NCI-H146 treated with DMSO at 0.1 percent for 48 hours (cell line): Measurements from ENCODE around the gene TAF5L.
"Not testable (repeated sequence)": the region's sequence is repeated elsewhere in the genome, so short reads cannot be mapped to it uniquely, and the experiment has no call there.

Experiments used
- DNase-seq: peaks from one replicate; lab custom pipeline; 2025; ENCODE audit not compliant: unreplicated experiment; lab: John Stamatoyannopoulos, UW

The TAF5L gene

GRCh38 chr1:229642970-229643369 lies 17.0 kb upstream of the TAF5L start:
- no peak for DNase-seq

DNA sequence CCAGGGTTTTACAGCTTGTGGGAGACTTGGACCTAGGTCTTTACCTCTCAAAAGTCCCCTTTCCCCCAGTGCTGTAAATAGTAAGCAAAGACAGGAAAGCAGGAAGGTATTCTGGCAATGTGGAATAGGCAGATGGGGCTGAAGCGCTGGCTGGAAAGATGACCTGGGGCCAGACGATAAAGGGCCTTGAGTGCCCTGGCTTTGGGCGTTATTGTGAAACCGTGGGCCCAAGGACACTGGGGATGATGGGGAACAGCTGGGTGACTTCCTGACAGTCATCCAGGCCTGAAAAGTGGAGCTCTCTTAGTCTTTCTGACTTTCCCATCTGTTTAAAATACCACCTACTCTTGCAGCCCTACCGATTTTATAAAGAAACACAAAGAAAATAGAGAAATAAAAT lies 16.5 kb upstream of the TAF5L start:
- DNase-seq, result no peak

DNA sequence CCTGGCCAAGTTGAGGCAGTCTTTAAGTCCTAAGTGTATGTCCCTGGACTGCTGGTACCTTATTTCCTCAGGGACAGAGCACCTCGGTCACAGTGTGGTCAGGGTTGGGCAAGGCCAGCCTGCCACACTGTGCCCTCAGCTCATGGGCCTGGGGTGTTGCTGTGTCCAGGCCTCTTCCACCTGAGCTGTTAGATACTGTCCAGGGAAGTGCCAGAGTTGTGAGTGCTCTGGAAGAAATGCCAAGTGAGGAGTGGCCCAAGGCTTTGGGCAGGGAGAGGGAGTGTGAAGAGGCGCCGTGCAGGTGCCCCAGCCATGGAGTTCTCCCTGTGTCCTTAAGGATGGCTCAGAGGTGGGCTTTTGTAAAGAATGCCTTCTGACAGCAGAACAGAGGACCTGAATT lies 15.4 kb upstream of the TAF5L start:
- no peak for DNase-seq

DNA sequence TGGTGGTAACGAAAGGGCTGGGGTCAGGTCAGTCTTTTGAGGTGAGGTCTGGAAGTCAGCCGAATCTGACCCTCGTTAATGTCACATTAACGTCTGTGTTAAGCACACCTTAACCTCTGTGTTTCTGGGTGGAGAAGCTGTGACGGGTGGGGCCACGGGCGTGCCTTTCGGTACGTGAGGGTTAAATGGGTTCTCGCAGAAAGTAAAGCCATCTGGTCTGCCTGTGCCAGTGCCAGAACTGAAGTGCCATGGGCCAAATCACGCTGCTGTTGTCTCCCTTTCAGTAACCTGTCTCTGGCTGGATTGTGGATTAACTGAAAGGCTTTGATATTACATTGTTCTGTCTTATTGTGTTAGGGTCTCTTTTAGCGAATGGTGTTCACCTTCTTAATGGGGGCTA lies 14.5 kb upstream of the TAF5L start:
- DNase-seq, result no peak

GRCh38 chr1:229637746-229638145 lies 11.8 kb upstream of the TAF5L start:
- DNase-seq, result no peak

DNA sequence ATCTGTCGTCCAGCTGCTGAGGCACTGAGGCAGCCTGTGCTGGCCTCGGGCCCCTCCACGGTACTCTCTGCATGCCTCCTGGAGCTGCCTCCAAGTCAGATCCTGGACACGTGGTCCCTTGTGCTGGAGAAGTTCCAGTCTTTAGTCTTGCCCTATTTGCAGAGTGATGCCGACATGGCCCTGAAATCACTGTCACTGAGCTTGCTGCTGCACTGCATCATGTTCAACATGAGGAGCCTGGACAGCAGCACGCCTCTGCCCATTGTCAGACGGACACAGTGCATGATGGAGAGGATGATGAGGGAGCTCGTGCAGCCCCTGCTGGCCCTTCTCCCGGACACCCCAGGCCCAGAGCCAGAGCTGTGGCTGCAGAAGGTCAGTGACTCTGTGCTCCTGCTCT lies 10.1 kb upstream of the TAF5L start:
- no peak for DNase-seq

GRCh38 chr1:229631966-229632365 lies 6.0 kb upstream of the TAF5L start:
- no peak for DNase-seq

DNA sequence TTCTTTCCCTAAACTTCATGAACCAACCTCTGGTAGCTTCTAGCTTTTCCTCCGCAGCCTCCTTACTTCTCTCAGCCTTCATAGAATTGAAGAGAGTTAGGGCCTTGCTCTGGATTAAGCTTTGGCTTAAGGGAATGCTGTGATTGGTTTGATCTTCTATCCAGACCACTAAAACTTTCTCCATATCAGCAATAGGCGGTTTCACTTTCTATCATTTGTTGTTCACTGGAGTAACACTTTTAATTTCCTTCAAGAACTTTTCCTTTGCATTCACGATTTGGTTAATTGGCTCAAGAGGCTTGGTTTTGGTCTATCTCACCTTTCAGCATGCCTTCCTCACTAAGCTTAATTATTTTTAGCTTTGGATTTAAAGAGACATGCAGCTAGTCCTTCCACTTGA lies 5.2 kb upstream of the TAF5L start:
- no peak for DNase-seq

DNA sequence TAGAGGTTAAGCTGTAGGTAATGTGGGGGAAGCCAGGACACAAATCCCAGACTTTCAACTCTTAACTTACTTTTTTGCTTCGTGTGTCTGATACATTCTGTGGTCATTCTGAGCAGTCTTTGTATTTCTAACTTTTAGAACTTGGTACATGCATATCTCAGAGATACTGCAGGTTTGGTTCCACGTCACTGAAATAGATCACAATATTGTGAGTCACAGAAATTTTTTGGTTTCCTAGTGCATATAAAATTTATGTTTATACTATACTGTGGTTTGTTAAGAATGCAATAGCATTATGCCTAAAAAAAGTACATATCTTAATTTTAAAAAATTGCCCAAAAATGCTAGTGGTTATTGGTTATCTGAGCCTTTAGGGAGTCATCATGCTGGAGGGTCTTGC lies 3.3 kb upstream of the TAF5L start:
- DNase-seq, result no peak

GRCh38 chr1:229627003-229627402 lies 1.1 kb upstream of the TAF5L start:
- no peak for DNase-seq

- peak; percentile 51 for DNase-seq
These were observed 629 bp downstream of the TAF5L start for GRCh38 chr1:229625071-229625914.

DNA sequence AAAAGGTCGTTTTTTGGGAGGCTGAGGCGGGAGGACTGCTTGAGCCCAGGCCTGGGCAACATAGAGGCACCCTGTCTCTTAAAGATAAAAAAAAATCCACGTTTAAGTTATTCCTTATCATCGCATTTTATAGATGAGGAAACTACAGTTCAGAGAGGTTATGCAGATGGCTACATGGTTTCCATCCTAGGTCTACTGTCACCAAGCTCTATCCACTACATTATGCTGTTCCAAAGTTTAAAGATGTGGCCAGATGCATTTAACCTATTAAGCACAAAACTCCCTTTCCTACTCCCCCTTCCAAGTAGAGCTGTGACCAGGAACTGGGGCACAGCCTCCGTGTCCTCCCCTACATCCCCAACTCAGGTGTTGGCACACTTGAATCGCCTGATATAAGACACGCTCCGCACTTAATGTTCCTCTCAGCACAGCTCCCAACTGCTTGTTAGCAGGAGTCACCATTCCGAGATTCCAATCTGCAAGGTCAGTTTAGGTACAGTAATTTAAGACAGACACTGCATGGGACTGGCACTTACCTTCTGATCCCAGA lies 1.3 kb downstream of the TAF5L start:
- no peak for DNase-seq

GRCh38 chr1:229623838-229624237 lies 2.1 kb downstream of the TAF5L start:
- no peak for DNase-seq

DNA sequence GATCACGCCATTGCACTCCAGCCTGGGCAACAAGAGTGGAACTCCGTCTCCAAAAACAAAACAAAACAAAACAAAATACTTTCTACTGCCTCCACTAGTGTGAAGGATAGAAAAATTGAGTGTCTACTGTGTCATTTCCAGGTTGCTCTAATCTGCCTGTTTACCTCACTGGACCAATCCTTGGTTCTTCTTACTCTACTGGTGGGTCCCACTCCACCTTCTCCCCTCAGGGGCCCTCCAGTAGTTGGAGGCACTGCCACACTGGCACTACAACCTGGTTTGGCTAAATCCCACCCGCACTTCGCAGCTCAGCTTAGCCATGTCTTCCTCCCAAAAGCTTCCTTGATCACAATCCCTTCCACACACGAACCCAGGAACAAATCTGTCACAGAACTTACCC lies 2.7 kb downstream of the TAF5L start:
- no peak for DNase-seq

- DNase-seq, result not testable (repeated sequence)
These were observed 3.2 kb downstream of the TAF5L start for GRCh38 chr1:229622641-229623120.

GRCh38 chr1:229621663-229622062 lies 4.3 kb downstream of the TAF5L start:
- no peak for DNase-seq

- no peak for DNase-seq
These were observed 5.0 kb downstream of the TAF5L start for GRCh38 chr1:229620876-229621275.

- DNase-seq, result no peak
These were observed 6.3 kb downstream of the TAF5L start for GRCh38 chr1:229619614-229620013.

DNA sequence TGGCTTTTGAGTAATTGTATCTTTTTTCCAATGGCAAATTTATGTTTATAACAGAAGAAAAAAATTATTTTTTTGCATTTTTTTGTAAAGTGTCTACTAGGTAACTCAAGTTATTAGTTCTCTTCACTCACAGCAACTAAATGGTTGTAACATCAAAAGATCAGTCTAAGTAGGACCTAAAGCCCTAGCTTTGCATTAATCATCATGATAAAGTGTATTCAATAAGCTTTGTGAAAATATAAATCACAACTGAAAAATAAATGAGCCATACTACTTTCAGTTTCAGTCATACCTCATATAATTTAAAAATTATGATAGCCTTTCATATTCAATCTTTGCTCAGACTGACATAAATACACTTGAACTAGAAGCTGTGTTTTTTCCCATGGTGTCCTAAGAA lies 6.9 kb downstream of the TAF5L start:
- DNase-seq, result no peak

DNA sequence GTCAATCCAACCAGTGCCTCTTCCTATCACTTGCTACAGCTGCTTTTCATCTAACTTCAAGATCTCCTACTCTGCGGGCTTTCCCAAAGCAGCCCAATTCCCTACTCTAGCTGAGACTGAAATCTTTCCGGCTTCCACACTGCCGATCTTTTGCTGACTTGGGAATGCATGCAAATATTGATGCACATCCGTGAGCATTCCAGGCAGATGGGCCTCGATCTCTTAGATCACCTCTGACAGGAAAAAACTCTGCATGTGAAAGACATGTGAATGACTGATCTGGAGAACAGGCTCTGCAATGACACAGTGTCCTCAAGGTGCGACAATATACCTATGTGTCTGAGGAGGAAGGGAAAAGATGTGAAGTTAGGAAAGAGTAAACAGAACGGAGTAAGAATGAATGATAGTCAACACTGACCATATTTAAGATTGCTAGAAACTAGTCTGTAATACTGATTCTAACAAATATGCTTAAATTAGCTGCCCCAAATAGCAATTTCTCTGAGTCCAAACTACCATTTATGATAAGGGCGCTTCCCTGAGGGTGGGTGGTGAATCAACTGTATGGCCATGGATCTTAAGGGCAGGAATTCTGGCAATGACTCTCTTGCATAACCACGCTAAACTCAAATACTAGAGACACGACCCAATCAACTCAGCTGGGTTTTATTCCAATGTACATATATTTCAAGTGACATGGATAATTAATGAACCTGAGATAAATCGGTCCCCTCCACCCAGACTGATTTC lies 8.4 kb downstream of the TAF5L start:
- DNase-seq, result no peak

DNA sequence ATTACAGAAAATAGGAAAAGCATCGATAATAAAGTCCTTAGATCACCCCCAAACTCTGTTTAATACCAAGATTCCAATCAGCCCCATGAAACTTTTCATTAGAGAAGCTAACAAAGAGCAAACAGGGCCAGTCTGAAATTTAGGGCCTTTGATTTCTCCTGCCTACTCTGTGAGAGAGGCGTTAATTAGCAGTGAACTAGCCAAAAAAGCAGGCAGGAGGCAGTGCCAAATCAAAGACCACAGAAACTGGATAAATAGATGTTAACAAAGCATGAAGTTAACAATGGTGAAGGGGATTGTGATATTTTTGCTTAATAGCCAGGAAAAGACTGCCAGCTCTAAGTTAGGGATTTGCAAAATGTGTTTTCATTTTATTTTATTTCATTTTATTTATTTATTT lies 11.2 kb downstream of the TAF5L start:
- DNase-seq, result no peak

GRCh38 chr1:229613938-229614337 lies 12.0 kb downstream of the TAF5L start:
- no peak for DNase-seq
